Panc1 (cell line): ENCODE data around the gene CCRL2. TPM values are rescaled to one million over a fixed set of nuclear protein-coding genes. Genes with fewer than 3 reads are reported as not detected.
"Not testable (repeated sequence)": the region's sequence is repeated elsewhere in the genome, so short reads cannot be mapped to it uniquely, and the experiment has no call there.

Experiments used
- ATAC-seq: fragments of 200-7000 bp; cut with Tn5 transposase; 2 replicates; pipeline ENCODE4 v1.9.1; 2020; ENCODE audit warnings: mild to moderate bottlenecking, moderate library complexity
- BruUV-seq: library from RNA; stranded (reverse); fragments of 400-500 nt; replicated peaks from 2 replicates; lab custom pipeline; 2021; lab: Mats Ljungman, UMichigan
- CTCF ChIA-PET: fragments of 300-600 bp; sonication (Branson Sonifier 250); formaldehyde crosslinking; loops from one replicate; lab custom pipeline; 2022; ENCODE audit warnings: antibody characterized with exemption; lab: Charles Lee
- POLR2A ChIA-PET: fragments of 300-600 bp; sonication (Branson Sonifier 250); formaldehyde crosslinking; loops from one replicate; lab custom pipeline; 2022; ENCODE audit warnings: antibody characterized with exemption; lab: Charles Lee
- DNase-seq: peaks from one replicate; pipeline ENCODE4 v3.0.0-alpha.2; 2010; ENCODE audit warnings: low read depth, low spot score
- H3K27ac ChIP-seq: 2 replicates; pipeline ENCODE4 v1.5.1; 2011; ENCODE audit warnings: mild to moderate bottlenecking, low read length, inconsistent platforms
- H3K27me3 ChIP-seq: fragments of 200-500 bp; sonication (Bioruptor generic); 2 replicates; pipeline ENCODE4 v1.6.0; 2014; ENCODE audit warnings: low read length, inconsistent platforms; ENCODE audit not compliant: control insufficient read depth, insufficient read depth
- H3K36me3 ChIP-seq: fragments of 200-500 bp; sonication (Bioruptor generic); 2 replicates; pipeline ENCODE4 v1.5.1; 2014; ENCODE audit warnings: inconsistent platforms, mild to moderate bottlenecking, low read length, moderate library complexity; ENCODE audit not compliant: control insufficient read depth, insufficient read depth
- H3K4me1 ChIP-seq: 2 replicates; pipeline ENCODE4 v1.5.1; 2011; ENCODE audit warnings: inconsistent platforms, mild to moderate bottlenecking, low read length, moderate library complexity; ENCODE audit not compliant: control insufficient read depth, insufficient read depth
- H3K4me3 ChIP-seq, 2 experiments: 2 replicates each; pipeline ENCODE4 v1.5.1; 2011 to 2012; ENCODE audit warnings: low read depth in 2 of 2, low read length in 2 of 2, mild to moderate bottlenecking in 2 of 2, inconsistent platforms in 1 of 2, moderate library complexity in 1 of 2
- H3K9me3 ChIP-seq: fragments of 200-500 bp; sonication (Bioruptor generic); 2 replicates; pipeline ENCODE4 v1.5.1; 2014; ENCODE audit warnings: low read depth, mild to moderate bottlenecking, inconsistent platforms, low read length, moderate library complexity; ENCODE audit not compliant: control insufficient read depth, insufficient read depth
- CTCF ChIP-seq: fragments of 450-650 bp; IDR thresholded peaks from 2 replicates; pipeline ENCODE4 v1.5.1; 2017; ENCODE audit warnings: mild to moderate bottlenecking
- POLR2AphosphoS5 ChIP-seq: IDR thresholded peaks from 2 replicates; pipeline ENCODE4 v1.6.1; 2012; ENCODE audit warnings: mild to moderate bottlenecking, low read depth, low read length, moderate library complexity
- REST ChIP-seq, 2 experiments: IDR thresholded peaks; 2 replicates each; pipeline ENCODE4 v1.6.1; 2011 to 2012; ENCODE audit warnings: low read depth in 2 of 2, control low read depth in 1 of 2, low read length in 1 of 2, mild to moderate bottlenecking in 1 of 2, moderate library complexity in 1 of 2; ENCODE audit not compliant: insufficient read depth in 1 of 2
- SIN3A ChIP-seq: IDR thresholded peaks from 2 replicates; pipeline ENCODE4 v1.6.1; 2012; ENCODE audit warnings: low read depth, mild to moderate bottlenecking, low read length, moderate library complexity, borderline replicate concordance; ENCODE audit not compliant: insufficient read depth
- TCF7L2 ChIP-seq: IDR thresholded peaks from 2 replicates; pipeline ENCODE4 v1.6.1; 2011; ENCODE audit warnings: mild to moderate bottlenecking, low read depth, low read length, inconsistent platforms
- in situ Hi-C: cut with HindIII; loops from 2 replicates; pipeline ENCODE4 v1.10.0; 2016; ENCODE audit warnings: low sequenced_read_pairs, low pct_unique_long_range_greater_than_20kb
- intact Hi-C: fragments of 100-400 bp; cut with micrococcal nuclease; formaldehyde crosslinking; loops from one replicate; pipeline ENCODE4 v1.10.0; 2022; ENCODE audit not compliant: unreplicated experiment
- total RNA-seq: library from RNA; stranded (reverse); gene quantifications from one replicate; pipeline ENCODE4 v1.2.1, GENCODE V29; 2021; ENCODE audit not compliant: unreplicated experiment

CCRL2 gene
- total RNA-seq, 1 experiment from 2014 or later = not detected

GRCh38 chr3:46423588-46423987 lies 16.5 kb downstream of the CCRL2 start:
- intact Hi-C loops (no loop called here), in situ Hi-C loops (no loop called here)
- no TSS peak for BruUV-seq
- ATAC-seq (no peak), DNase-seq (no peak)
- no peak overlapping the region for H3K4me3 ChIP-seq
- POLR2A ChIA-PET = no interaction called here
- H3K36me3 ChIP-seq = no peaks in the 10 kb centered on the region
- H3K27me3 ChIP-seq = no peaks in the 10 kb centered on the region
- no peaks in the 10 kb centered on the region for H3K9me3 ChIP-seq
- H3K4me1 ChIP-seq = no peaks in the 10 kb centered on the region
- CTCF ChIA-PET = no interaction called here
- TF ChIP-seq POLR2AphosphoS5 (no peak), SIN3A (no peak)
- no peak overlapping the region for H3K27ac ChIP-seq

GRCh38 chr3:46426476-46426875 lies 19.4 kb downstream of the CCRL2 start:
- in situ Hi-C loops, BruUV-seq, intact Hi-C loops, H3K27ac ChIP-seq, DNase-seq, POLR2A ChIA-PET, CTCF ChIA-PET, H3K4me1 ChIP-seq, H3K36me3 ChIP-seq, H3K4me3 ChIP-seq, H3K9me3 ChIP-seq, ATAC-seq, H3K27me3 ChIP-seq: not testable (repeated sequence)

- H3K27me3 ChIP-seq, H3K36me3 ChIP-seq, POLR2A ChIA-PET, H3K4me1 ChIP-seq, H3K9me3 ChIP-seq, ATAC-seq, in situ Hi-C loops, intact Hi-C loops, H3K4me3 ChIP-seq, DNase-seq, CTCF ChIA-PET, H3K27ac ChIP-seq, BruUV-seq: not testable (repeated sequence)
Measured at GRCh38 chr3:46427404-46427803, 20.3 kb downstream of the CCRL2 start.

- in situ Hi-C loops = no loop called here
- H3K4me3 ChIP-seq = no peak overlapping the region
- no peaks in the 10 kb centered on the region for H3K4me1 ChIP-seq
- DNase-seq = no peak
- H3K36me3 ChIP-seq = no peaks in the 10 kb centered on the region
- TF ChIP-seq POLR2AphosphoS5 (no peak), SIN3A (no peak), TCF7L2 (no peak), REST (IDR thresholded peaks at IDR 0.05; ENCODE audit: insufficient read depth in 1 of 2, low read depth in 2 of 2, low read length in 1 of 2) (no peak), CTCF (no peak)
- no peak overlapping the region for H3K27ac ChIP-seq
- BruUV-seq = no TSS peak
- H3K27me3 ChIP-seq = no peaks in the 10 kb centered on the region
- intact Hi-C loops = no loop called here
- ChIA-PET POLR2A (no interaction called here), CTCF (no interaction called here)
- H3K9me3 ChIP-seq = no peaks in the 10 kb centered on the region
- ATAC-seq = no peak
Measured at GRCh38 chr3:46427916-46428833, 21.1 kb downstream of the CCRL2 start.
